WTC11 (cell line): ENCODE results near the gene IL24. TPM values are rescaled to one million over a fixed set of nuclear protein-coding genes. Genes with fewer than 3 reads are reported as not detected.

Experiments
- ATAC-seq: fragments of 200-7000 bp; cut with Tn5 transposase; 2 replicates; pipeline ENCODE4 v1.10.0; 2021; ENCODE audit warnings: mild to moderate bottlenecking, moderate library complexity
- CTCF ChIA-PET: fragments of 300-600 bp; sonication (Branson Sonifier 250); formaldehyde crosslinking; loops from one replicate; lab custom pipeline; 2021; ENCODE audit warnings: antibody characterized with exemption; lab: Charles Lee
- POLR2A ChIA-PET: fragments of 350-600 bp; sonication (Branson Sonifier 250); formaldehyde crosslinking; loops from one replicate; lab custom pipeline; 2021; ENCODE audit warnings: antibody characterized with exemption; lab: Charles Lee
- DNase-seq: peaks from one replicate; pipeline ENCODE4 v3.0.0; 2021; ENCODE audit warnings: low spot score
- H3K27ac Mint-ChIP-seq: 2 replicates; pipeline ENCODE4 v1.8.0; 2021; ENCODE audit warnings: mixed read lengths
- H3K27me3 Mint-ChIP-seq: 2 replicates; pipeline ENCODE4 v1.8.0; 2021; ENCODE audit warnings: low read depth, mild to moderate bottlenecking, moderate library complexity, mixed read lengths
- H3K36me3 Mint-ChIP-seq: 2 replicates; pipeline ENCODE4 v1.8.0; 2021; ENCODE audit warnings: mixed read lengths
- H3K4me1 Mint-ChIP-seq: 2 replicates; pipeline ENCODE4 v1.8.0; 2022; ENCODE audit warnings: mixed read lengths
- H3K4me3 Mint-ChIP-seq: 2 replicates; pipeline ENCODE4 v1.8.0; 2021; ENCODE audit warnings: mild to moderate bottlenecking, moderate library complexity, mixed read lengths
- H3K9me3 Mint-ChIP-seq: 2 replicates; pipeline ENCODE4 v1.8.0; 2021; ENCODE audit warnings: mixed read lengths
- ATF1 ChIP-seq: sonication (generic); formaldehyde crosslinking; IDR thresholded peaks from 2 replicates; pipeline ENCODE4 v1.8.1; 2023; ENCODE audit warnings: mild to moderate bottlenecking, moderate library complexity, missing genetic modification reagents
- CBFB ChIP-seq: sonication (generic); formaldehyde crosslinking; IDR thresholded peaks from 2 replicates; pipeline ENCODE4 v1.8.1; 2022; ENCODE audit warnings: mild to moderate bottlenecking, low read depth, missing genetic modification reagents
- NFATC4 ChIP-seq: fragments of 250-450 bp; sonication (Bioruptor Pico); IDR thresholded peaks from 2 replicates; pipeline ENCODE4 v1.9.0; 2021; ENCODE audit warnings: mild to moderate bottlenecking
- ZNF416 ChIP-seq: fragments of 250-450 bp; sonication (Bioruptor Pico); IDR thresholded peaks from 2 replicates; pipeline ENCODE4 v1.9.0; 2021; ENCODE audit warnings: mild to moderate bottlenecking, inconsistent platforms
- total RNA-seq: library from RNA; stranded (reverse); gene quantifications from 3 replicates; pipeline ENCODE4 v1.2.3, GENCODE V29; 2021
- TF ChIP-seq, protein P1 (sequence below): sonication (generic); formaldehyde crosslinking; IDR thresholded peaks from 2 replicates; pipeline ENCODE4 v1.8.0; 2022; ENCODE audit warnings: missing genetic modification reagents
- TF ChIP-seq, protein P2 (sequence below): fragments of 250-450 bp; sonication (Bioruptor Pico); IDR thresholded peaks from 2 replicates; pipeline ENCODE4 v2.1.2; 2022; ENCODE audit warnings: mild to moderate bottlenecking, moderate library complexity
- TF ChIP-seq, protein P3 (sequence below): sonication (generic); formaldehyde crosslinking; IDR thresholded peaks from 2 replicates; pipeline ENCODE4 v1.8.1; 2023; ENCODE audit warnings: mild to moderate bottlenecking, missing genetic modification reagents, moderate library complexity
- TF ChIP-seq, protein P4 (sequence below): fragments of 200-600 bp; IDR thresholded peaks from 2 replicates; pipeline ENCODE4 v1.8.0; 2022; ENCODE audit warnings: antibody characterized with exemption
- TF ChIP-seq, protein P5 (sequence below): sonication (generic); formaldehyde crosslinking; IDR thresholded peaks from 2 replicates; pipeline ENCODE4 v1.8.1; 2022; ENCODE audit warnings: mild to moderate bottlenecking, missing genetic modification reagents, moderate library complexity, borderline replicate concordance
- TF ChIP-seq, protein P6 (sequence below): sonication (generic); formaldehyde crosslinking; IDR thresholded peaks from 2 replicates; pipeline ENCODE4 v1.8.0; 2023; ENCODE audit warnings: missing genetic modification reagents, mild to moderate bottlenecking, borderline replicate concordance
- TF ChIP-seq, protein P7 (sequence below): sonication (generic); formaldehyde crosslinking; IDR thresholded peaks from 2 replicates; pipeline ENCODE4 v1.8.1; 2023; ENCODE audit warnings: mild to moderate bottlenecking, missing genetic modification reagents, moderate library complexity

The IL24 gene
- total RNA-seq, 1 experiment from 2014 or later, result not detected

DNA sequence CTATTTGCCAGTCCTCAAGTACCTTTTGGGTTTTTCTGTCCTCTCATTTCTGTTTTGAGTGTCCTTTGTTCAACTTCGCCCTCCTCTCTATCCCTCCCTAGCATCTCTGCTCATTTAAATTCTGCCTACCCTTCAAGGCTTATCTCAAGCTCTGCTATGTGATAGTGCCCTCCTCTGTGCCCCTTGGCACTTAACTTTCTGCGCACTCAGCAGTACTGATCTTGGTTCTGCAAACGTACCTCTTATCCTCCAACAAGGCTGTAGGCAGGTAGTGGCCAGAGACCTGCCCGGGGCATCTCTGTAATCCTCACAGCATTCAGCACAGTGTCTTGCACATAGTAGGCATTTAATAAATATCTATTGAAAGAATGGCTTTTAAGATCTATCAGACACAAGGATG lies 37.1 kb upstream of the IL24 start (continued):
- TF ChIP-seq ZNF416, result no peak
- TF ChIP-seq, protein P1, sequence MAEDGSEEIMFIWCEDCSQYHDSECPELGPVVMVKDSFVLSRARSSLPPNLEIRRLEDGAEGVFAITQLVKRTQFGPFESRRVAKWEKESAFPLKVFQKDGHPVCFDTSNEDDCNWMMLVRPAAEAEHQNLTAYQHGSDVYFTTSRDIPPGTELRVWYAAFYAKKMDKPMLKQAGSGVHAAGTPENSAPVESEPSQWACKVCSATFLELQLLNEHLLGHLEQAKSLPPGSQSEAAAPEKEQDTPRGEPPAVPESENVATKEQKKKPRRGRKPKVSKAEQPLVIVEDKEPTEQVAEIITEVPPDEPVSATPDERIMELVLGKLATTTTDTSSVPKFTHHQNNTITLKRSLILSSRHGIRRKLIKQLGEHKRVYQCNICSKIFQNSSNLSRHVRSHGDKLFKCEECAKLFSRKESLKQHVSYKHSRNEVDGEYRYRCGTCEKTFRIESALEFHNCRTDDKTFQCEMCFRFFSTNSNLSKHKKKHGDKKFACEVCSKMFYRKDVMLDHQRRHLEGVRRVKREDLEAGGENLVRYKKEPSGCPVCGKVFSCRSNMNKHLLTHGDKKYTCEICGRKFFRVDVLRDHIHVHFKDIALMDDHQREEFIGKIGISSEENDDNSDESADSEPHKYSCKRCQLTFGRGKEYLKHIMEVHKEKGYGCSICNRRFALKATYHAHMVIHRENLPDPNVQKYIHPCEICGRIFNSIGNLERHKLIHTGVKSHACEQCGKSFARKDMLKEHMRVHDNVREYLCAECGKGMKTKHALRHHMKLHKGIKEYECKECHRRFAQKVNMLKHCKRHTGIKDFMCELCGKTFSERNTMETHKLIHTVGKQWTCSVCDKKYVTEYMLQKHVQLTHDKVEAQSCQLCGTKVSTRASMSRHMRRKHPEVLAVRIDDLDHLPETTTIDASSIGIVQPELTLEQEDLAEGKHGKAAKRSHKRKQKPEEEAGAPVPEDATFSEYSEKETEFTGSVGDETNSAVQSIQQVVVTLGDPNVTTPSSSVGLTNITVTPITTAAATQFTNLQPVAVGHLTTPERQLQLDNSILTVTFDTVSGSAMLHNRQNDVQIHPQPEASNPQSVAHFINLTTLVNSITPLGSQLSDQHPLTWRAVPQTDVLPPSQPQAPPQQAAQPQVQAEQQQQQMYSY (CRISPR knock-in tag), result no peak
- TF ChIP-seq, protein P2, sequence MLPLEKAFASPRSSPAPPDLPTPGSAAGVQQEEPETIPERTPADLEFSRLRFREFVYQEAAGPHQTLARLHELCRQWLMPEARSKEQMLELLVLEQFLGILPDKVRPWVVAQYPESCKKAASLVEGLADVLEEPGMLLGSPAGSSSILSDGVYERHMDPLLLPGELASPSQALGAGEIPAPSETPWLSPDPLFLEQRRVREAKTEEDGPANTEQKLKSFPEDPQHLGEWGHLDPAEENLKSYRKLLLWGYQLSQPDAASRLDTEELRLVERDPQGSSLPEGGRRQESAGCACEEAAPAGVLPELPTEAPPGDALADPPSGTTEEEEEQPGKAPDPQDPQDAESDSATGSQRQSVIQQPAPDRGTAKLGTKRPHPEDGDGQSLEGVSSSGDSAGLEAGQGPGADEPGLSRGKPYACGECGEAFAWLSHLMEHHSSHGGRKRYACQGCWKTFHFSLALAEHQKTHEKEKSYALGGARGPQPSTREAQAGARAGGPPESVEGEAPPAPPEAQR (CRISPR knock-in tag), result no peak
- TF ChIP-seq, protein P3, sequence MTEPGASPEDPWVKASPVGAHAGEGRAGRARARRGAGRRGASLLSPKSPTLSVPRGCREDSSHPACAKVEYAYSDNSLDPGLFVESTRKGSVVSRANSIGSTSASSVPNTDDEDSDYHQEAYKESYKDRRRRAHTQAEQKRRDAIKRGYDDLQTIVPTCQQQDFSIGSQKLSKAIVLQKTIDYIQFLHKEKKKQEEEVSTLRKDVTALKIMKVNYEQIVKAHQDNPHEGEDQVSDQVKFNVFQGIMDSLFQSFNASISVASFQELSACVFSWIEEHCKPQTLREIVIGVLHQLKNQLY (CRISPR knock-in tag), result no peak
- TF ChIP-seq CBFB (CRISPR knock-in tag), result no peak
- TF ChIP-seq, protein P4, sequence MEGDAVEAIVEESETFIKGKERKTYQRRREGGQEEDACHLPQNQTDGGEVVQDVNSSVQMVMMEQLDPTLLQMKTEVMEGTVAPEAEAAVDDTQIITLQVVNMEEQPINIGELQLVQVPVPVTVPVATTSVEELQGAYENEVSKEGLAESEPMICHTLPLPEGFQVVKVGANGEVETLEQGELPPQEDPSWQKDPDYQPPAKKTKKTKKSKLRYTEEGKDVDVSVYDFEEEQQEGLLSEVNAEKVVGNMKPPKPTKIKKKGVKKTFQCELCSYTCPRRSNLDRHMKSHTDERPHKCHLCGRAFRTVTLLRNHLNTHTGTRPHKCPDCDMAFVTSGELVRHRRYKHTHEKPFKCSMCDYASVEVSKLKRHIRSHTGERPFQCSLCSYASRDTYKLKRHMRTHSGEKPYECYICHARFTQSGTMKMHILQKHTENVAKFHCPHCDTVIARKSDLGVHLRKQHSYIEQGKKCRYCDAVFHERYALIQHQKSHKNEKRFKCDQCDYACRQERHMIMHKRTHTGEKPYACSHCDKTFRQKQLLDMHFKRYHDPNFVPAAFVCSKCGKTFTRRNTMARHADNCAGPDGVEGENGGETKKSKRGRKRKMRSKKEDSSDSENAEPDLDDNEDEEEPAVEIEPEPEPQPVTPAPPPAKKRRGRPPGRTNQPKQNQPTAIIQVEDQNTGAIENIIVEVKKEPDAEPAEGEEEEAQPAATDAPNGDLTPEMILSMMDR, result no peak
- TF ChIP-seq, protein P5, sequence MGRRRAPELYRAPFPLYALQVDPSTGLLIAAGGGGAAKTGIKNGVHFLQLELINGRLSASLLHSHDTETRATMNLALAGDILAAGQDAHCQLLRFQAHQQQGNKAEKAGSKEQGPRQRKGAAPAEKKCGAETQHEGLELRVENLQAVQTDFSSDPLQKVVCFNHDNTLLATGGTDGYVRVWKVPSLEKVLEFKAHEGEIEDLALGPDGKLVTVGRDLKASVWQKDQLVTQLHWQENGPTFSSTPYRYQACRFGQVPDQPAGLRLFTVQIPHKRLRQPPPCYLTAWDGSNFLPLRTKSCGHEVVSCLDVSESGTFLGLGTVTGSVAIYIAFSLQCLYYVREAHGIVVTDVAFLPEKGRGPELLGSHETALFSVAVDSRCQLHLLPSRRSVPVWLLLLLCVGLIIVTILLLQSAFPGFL (CRISPR knock-in tag), result no peak
- TF ChIP-seq ATF1, result no peak

DNA sequence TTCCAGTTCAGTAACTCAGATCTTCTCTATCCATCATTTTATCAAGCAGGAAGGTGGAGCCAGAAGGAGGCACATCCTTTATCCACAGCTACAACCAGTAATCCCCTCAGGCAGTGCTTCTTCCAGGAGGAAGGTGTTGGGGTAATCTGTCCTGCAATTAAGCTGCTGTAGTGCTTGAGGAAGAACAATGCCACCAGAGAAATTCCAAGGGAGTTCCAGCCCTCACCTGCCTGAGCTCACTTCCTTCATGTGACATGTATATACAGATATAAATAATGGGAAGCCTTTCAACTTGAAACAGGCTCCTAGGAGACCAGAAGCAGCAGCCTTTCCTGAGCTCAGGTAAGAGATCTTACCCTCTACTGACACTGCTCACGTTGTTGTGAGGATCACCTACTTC lies 34.0 kb upstream of the IL24 start:
- ATAC-seq (peak; percentile 39), DNase-seq (no peak)
- TF ChIP-seq NFATC4 (CRISPR knock-in tag), result no peak
- TF ChIP-seq, protein P6, sequence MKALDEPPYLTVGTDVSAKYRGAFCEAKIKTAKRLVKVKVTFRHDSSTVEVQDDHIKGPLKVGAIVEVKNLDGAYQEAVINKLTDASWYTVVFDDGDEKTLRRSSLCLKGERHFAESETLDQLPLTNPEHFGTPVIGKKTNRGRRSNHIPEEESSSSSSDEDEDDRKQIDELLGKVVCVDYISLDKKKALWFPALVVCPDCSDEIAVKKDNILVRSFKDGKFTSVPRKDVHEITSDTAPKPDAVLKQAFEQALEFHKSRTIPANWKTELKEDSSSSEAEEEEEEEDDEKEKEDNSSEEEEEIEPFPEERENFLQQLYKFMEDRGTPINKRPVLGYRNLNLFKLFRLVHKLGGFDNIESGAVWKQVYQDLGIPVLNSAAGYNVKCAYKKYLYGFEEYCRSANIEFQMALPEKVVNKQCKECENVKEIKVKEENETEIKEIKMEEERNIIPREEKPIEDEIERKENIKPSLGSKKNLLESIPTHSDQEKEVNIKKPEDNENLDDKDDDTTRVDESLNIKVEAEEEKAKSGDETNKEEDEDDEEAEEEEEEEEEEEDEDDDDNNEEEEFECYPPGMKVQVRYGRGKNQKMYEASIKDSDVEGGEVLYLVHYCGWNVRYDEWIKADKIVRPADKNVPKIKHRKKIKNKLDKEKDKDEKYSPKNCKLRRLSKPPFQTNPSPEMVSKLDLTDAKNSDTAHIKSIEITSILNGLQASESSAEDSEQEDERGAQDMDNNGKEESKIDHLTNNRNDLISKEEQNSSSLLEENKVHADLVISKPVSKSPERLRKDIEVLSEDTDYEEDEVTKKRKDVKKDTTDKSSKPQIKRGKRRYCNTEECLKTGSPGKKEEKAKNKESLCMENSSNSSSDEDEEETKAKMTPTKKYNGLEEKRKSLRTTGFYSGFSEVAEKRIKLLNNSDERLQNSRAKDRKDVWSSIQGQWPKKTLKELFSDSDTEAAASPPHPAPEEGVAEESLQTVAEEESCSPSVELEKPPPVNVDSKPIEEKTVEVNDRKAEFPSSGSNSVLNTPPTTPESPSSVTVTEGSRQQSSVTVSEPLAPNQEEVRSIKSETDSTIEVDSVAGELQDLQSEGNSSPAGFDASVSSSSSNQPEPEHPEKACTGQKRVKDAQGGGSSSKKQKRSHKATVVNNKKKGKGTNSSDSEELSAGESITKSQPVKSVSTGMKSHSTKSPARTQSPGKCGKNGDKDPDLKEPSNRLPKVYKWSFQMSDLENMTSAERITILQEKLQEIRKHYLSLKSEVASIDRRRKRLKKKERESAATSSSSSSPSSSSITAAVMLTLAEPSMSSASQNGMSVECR (CRISPR knock-in tag), result no peak
- TF ChIP-seq, protein P7, sequence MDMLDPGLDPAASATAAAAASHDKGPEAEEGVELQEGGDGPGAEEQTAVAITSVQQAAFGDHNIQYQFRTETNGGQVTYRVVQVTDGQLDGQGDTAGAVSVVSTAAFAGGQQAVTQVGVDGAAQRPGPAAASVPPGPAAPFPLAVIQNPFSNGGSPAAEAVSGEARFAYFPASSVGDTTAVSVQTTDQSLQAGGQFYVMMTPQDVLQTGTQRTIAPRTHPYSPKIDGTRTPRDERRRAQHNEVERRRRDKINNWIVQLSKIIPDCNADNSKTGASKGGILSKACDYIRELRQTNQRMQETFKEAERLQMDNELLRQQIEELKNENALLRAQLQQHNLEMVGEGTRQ, result no peak
- no peaks in the 10 kb centered on the region for H3K9me3 Mint-ChIP-seq
- ChIA-PET CTCF (interaction anchor here (0.8 to 1.6 kb wide), 4 partner anchors 46 to 128 kb away, joined by 3 to 8 read pairs (median 4); no protein-coding TSS in a partner anchor), POLR2A (no interaction called here)
- no peak overlapping the region for H3K4me3 Mint-ChIP-seq
- H3K27ac Mint-ChIP-seq, result no peak overlapping the region
- H3K27me3 Mint-ChIP-seq, result peaks cover 22% of the 10 kb centered on the region
- 0 out of 2 replicates have a peak, but pooled peaks cover 3% of the 10 kb centered on the region for H3K4me1 Mint-ChIP-seq
- H3K36me3 Mint-ChIP-seq, result no peaks in the 10 kb centered on the region
